H54 (cell line): Measurements from ENCODE around the gene ZNF607.
"Not testable (repeated sequence)": the region's sequence is repeated elsewhere in the genome, so short reads cannot be mapped to it uniquely, and the experiment has no call there.

ENCODE experiments used
- DNase-seq: peaks from one replicate; pipeline ENCODE4 v3.0.0; 2011; ENCODE audit warnings: low spot score, mixed read lengths; ENCODE audit not compliant: insufficient read length
- FAIRE-seq: peaks from 3 replicates; lab custom pipeline; 2011; peaks lifted over from hg19 to GRCh38; lab: Jason Lieb, UNC
- POLR2A ChIP-seq: IDR thresholded peaks from 2 replicates; pipeline ENCODE4 v1.6.1; 2011; ENCODE audit warnings: low read depth, mild to moderate bottlenecking, low read length

ZNF607 gene

GRCh38 chr19:37719111-37719926 lies at the start of gene ZNF607:
TSS of gene ZNF607 (minus strand) at chr19:37719761. CDS start at chr19:37711618, 8,143 bp downstream.
- DNase-seq (peak; percentile 97), FAIRE-seq (peak; percentile 97)
- peak; percentile 68; the same call in 1 of the 2 replicates for TF ChIP-seq POLR2A

GRCh38 chr19:37763488-37763887 lies 43.9 kb upstream of the ZNF607 start:
- no peak for DNase-seq
- FAIRE-seq: peak; percentile 45
- TF ChIP-seq POLR2A: no peak

GRCh38 chr19:37757683-37758082 lies 38.1 kb upstream of the ZNF607 start:
- not testable (repeated sequence) for DNase-seq, FAIRE-seq

- no peak for TF ChIP-seq POLR2A
- FAIRE-seq: no peak
- DNase-seq: no peak
Measured at GRCh38 chr19:37738371-37738770, 18.8 kb upstream of the ZNF607 start.

GRCh38 chr19:37725181-37725580 lies 5.6 kb upstream of the ZNF607 start:
- DNase-seq (no peak), FAIRE-seq (peak; percentile 55)
- no peak for TF ChIP-seq POLR2A

GRCh38 chr19:37719927-37720265 lies 335 bp upstream of the ZNF607 start:
- no peak for FAIRE-seq
- TF ChIP-seq POLR2A: no peak

GRCh38 chr19:37718304-37718703 lies 1.3 kb downstream of the ZNF607 start:
- no peak for FAIRE-seq
- TF ChIP-seq POLR2A: no peak
- no peak for DNase-seq

More at GRCh38 chr19:37719927-37720265, 335 bp upstream of the ZNF607 start:
- no peak for DNase-seq

GRCh38 chr19:37716140-37716539 lies 3.4 kb downstream of the ZNF607 start:
- no peak for DNase-seq
- no peak for FAIRE-seq
- TF ChIP-seq POLR2A: no peak

- FAIRE-seq (no peak), DNase-seq (no peak)
- no peak for TF ChIP-seq POLR2A
Measured at GRCh38 chr19:37706052-37706605, 13.4 kb downstream of the ZNF607 start.

GRCh38 chr19:37699057-37699456 lies 20.5 kb downstream of the ZNF607 start:
- no peak for TF ChIP-seq POLR2A
- DNase-seq: no peak
- FAIRE-seq: no peak

GRCh38 chr19:37698216-37698615 lies 21.3 kb downstream of the ZNF607 start:
- no peak for DNase-seq

GRCh38 chr19:37695144-37695899 lies 24.2 kb downstream of the ZNF607 start:
- no peak for FAIRE-seq
- no peak for DNase-seq
- TF ChIP-seq POLR2A: no peak

More at GRCh38 chr19:37698216-37698615, 21.3 kb downstream of the ZNF607 start:
- no peak for TF ChIP-seq POLR2A
- no peak for FAIRE-seq

GRCh38 chr19:37692956-37693620 lies 26.5 kb downstream of the ZNF607 start:
- FAIRE-seq (no peak), DNase-seq (no peak)
- no peak for TF ChIP-seq POLR2A
